ENCODE data around the gene DNAJA3.

- TF ChIP-seq CTCF (IDR thresholded peaks at IDR 0.05; ENCODE audit: insufficient read depth, low read depth, low read length) = no peak
- TF ChIP-seq EZH2 (IDR thresholded peaks at IDR 0.05; ENCODE audit: insufficient read depth, low read length) = no peak
Measured at GRCh38 chr16:4486126-4486893, 60.6 kb downstream of the DNAJA3 start.
